GM21381 (cell line): ENCODE data around the gene RPL28.
"Not testable (repeated sequence)": the region's sequence is repeated elsewhere in the genome, so short reads cannot be mapped to it uniquely, and the experiment has no call there.

ENCODE experiments used
- ATAC-seq: cut with Tn5 transposase; IDR thresholded peaks from one replicate; pipeline ENCODE4 v1.9.1; 2021; ENCODE audit warnings: mild to moderate bottlenecking, moderate library complexity; ENCODE audit not compliant: unreplicated experiment

The RPL28 gene

GRCh38 chr19:55421281-55421680 lies 35.5 kb downstream of the RPL28 start:
- not testable (repeated sequence) for ATAC-seq

- ATAC-seq = no peak
Observed at GRCh38 chr19:55423225-55424005, 37.7 kb downstream of the RPL28 start.

GRCh38 chr19:55424518-55424917 lies 38.8 kb downstream of the RPL28 start:
- ATAC-seq = no peak

GRCh38 chr19:55426042-55426441 lies 40.3 kb downstream of the RPL28 start:
- ATAC-seq = no peak

- no peak for ATAC-seq
Observed at GRCh38 chr19:55431183-55431582, 45.5 kb downstream of the RPL28 start.

GRCh38 chr19:55432241-55432959 lies 46.7 kb downstream of the RPL28 start:
- no peak for ATAC-seq

GRCh38 chr19:55433292-55433691 lies 47.6 kb downstream of the RPL28 start:
- no peak for ATAC-seq

- no peak for ATAC-seq
Observed at GRCh38 chr19:55434356-55434919, 48.7 kb downstream of the RPL28 start.

- ATAC-seq = no peak
Observed at GRCh38 chr19:55435020-55435419, 49.3 kb downstream of the RPL28 start.

- ATAC-seq = no peak
Observed at GRCh38 chr19:55436847-55437246, 51.1 kb downstream of the RPL28 start.

GRCh38 chr19:55437410-55437809 lies 51.7 kb downstream of the RPL28 start:
- no peak for ATAC-seq

- no peak for ATAC-seq
Observed at GRCh38 chr19:55439052-55439451, 53.3 kb downstream of the RPL28 start.

- ATAC-seq = no peak
Observed at GRCh38 chr19:55440411-55441105, 54.8 kb downstream of the RPL28 start.

GRCh38 chr19:55441319-55441691 lies 55.6 kb downstream of the RPL28 start:
- ATAC-seq = no peak

- no peak for ATAC-seq
Observed at GRCh38 chr19:55441692-55442321, 56.1 kb downstream of the RPL28 start.

- no peak for ATAC-seq
Observed at GRCh38 chr19:55442372-55442961, 56.7 kb downstream of the RPL28 start.

GRCh38 chr19:55443045-55443823 lies 57.5 kb downstream of the RPL28 start, which contains the start of gene SHISA7:
Gene SHISA7, minus strand, starts transcription at chr19:55443300. Its CDS starts 437 bp downstream, at chr19:55442863.
- no peak for ATAC-seq

GRCh38 chr19:55443824-55444480 lies 58.2 kb downstream of the RPL28 start:
- ATAC-seq = no peak

GRCh38 chr19:55444646-55445045 lies 58.9 kb downstream of the RPL28 start:
- ATAC-seq = no peak
